Right ventricle myocardium inferior (tissue), 1 donor: ENCODE data around the gene OR5K2. TPM values are rescaled to one million over a fixed set of nuclear protein-coding genes. Genes with fewer than 3 reads are reported as not detected.
A peak's percentile ranks its signal among the peaks of the same experiment; 100 is the strongest.

ENCODE experiments used
- ATAC-seq: fragments of 200-7000 bp; cut with Tn5 transposase; one replicate; pipeline ENCODE4 v1.9.1; 2020; ENCODE audit warnings: mild to moderate bottlenecking, moderate library complexity
- DNase-seq: peaks from one replicate; pipeline ENCODE4 v3.0.0; 2021; ENCODE audit errors: missing footprints
- intact Hi-C: fragments of 100-400 bp; cut with DNase I; formaldehyde crosslinking; loops from one replicate; pipeline ENCODE4 v1.11.0; 2022
- total RNA-seq: library from RNA; stranded (reverse); fragmentation: NEBNext Ultra II Directional; extraction: Animal tissue kit (Norgen Biotek cat#: 25700); gene quantifications from one replicate; pipeline ENCODE4 v1.2.1, GENCODE V29; 2021
- donor health status: DM: no; HTN: yes; CAD: no; lungs with severe emphysema.

Gene OR5K2
- total RNA-seq, 1 donor from 2014 or later: not detected

DNA sequence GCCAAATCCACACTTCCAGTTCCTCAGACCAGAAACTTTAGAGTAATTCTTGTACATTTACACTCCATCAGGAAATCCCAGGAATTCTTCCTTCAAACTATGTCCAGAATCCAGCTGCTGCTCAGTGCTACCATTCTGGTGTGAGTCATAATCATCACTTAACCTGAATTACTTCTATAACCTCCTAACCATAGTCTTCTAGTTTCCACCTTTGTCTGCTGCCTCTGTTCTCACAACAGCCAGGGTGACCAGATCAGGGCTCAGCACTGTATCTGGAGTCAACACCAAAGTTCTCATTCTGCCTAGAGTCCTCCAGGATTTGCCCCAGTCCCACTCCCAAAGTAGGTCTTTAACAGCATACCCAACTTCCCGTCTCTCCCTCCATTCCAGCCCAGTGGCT lies 21.9 kb downstream of the OR5K2 start:
- DNase-seq: no peak
- intact Hi-C loops: no loop called here
- no peak for ATAC-seq

DNA sequence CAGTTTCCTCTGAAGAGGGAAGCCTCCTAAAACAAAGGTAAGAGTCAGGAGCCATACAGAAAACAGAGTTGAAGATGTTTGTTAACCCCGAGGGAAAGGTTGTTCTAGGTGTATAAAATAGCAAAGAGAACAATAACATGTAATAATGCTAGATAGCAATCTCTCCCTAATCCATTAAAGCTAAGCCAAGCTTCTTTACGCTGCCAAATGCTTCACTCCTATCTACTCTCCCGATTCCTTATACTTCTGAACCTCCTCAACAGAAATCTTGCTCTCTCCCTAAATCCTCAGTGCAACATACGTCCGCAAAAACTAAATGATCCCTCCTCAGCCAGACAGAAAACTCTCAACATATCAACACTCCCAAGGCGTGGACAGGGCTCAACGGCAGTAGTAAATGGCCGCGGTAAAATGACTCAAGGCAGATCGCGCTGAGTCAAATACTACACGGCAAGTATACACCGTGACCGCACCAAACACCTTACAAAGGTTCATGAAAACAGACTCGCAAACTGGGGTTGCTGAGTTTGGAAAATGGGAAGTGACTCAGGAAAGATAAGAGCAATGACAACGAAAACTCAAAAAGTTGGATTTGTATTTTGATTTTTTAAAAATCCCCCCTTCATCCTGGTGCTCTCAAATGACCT lies 24.5 kb downstream of the OR5K2 start:
- ATAC-seq (peak; percentile 42), DNase-seq (peak; percentile 72)
- intact Hi-C loops: loop anchor here (2.0 kb wide), 2 partner anchors 71 to 379 kb away; partner anchors contain the start of genes CPOX and DCBLD2

DNA sequence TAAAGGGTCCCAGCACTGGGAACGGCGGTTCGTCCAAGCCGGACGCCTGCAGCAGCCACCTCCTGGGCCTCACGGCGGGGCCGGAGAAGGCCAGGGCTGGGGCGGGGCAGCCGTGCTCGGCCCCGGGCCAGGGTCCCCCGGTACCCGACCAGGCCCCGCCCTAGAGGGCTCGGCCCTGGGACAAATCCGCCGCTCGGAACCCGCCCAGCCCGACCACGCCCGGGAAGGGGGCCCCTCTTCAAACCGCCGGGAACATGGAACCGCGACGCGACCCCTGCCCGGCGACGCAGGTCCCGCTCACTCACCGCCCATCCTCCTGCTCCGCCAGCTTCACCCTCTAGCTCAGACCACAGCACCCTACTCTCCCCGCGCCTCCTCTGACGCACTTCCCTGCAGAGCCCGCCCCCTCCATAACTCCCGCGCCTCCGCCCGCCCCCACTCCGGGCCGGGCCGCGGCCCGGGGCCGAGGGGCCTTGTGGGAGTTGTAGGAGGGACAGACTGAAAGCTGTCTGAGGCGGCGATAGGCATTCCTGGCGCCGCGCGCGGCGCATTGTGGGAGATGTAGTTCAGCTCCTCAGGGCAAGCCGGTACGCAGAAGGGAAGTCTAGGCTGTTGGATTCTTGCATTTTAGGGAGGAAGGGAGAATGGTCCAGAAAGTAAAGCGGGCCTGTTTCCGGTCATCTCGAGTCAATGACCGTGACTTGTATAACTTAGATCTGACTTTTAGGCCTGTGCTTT lies 25.2 kb downstream of the OR5K2 start, which contains the start of gene CLDND1:
CLDND1 (minus strand) TSS at position 359 of the 738 bp plus-strand sequence. CDS start 1,478 bp downstream, outside the sequence.
- intact Hi-C loops: loop anchor here (2.0 kb wide), 2 partner anchors 70 to 378 kb away; partner anchors contain the start of genes CPOX and DCBLD2
- peak; percentile 99 for DNase-seq
- peak; percentile 100 for ATAC-seq

DNA sequence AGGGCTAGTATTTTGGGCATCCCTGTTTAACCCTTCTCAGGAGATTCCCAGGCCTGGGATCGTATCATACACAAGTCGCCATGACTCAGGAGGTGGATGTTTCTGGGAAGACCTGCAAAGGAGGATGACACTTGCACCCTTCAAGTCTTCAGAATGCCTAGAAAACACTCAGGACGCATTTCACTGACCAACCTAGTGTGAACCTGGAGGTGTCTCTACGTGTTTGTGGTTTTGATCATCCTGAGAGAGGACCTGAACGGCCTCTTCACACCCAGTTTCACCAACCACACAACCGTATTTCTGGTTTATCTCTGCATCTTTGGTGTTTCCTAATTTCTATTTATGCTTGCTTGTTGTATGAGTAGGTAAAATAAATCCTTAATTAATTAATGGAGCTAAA lies 28.0 kb downstream of the OR5K2 start:
- intact Hi-C loops: no loop called here
- DNase-seq (no peak), ATAC-seq (no peak)

DNA sequence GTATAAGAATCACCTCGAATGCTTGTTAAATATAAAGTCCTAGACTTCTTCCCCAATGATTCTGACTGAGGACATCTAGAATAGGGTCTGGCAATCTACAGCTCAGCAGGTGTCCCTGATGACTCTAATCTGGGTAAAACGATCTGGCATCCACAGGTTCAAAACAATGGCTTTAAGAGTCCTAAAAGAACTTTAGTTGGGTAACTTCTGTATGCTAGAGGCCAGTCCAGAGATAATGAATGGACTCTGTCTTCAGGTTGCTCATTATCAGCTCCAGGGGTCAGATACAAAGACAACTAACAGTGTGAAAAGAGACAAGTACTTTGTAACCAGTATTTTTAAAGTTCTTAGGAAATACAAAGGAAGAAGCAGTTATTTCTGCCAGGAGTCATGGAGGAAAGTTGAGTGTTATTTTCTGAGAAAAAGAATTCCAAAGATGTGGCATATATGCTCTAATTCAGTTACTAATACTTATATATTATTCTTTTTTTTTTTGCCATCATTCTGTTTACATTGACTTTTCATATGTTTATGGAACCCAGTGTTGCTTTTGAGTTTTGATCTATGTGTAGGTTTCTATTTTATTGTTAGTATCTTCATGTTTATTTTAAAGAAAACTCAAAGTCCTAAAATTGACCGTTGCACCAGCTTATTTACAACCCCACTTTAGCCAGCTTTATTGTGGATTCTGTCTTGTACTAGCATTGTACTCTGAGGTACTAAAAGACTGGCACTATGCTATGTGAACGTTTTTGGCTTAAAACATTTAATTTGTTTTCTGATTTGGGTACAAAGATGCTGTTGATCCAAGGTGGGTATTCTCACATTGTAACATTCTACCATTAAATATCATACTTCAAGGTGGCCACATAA lies 31.2 kb downstream of the OR5K2 start:
- no peak for ATAC-seq
- intact Hi-C loops: no loop called here
- no peak for DNase-seq

DNA sequence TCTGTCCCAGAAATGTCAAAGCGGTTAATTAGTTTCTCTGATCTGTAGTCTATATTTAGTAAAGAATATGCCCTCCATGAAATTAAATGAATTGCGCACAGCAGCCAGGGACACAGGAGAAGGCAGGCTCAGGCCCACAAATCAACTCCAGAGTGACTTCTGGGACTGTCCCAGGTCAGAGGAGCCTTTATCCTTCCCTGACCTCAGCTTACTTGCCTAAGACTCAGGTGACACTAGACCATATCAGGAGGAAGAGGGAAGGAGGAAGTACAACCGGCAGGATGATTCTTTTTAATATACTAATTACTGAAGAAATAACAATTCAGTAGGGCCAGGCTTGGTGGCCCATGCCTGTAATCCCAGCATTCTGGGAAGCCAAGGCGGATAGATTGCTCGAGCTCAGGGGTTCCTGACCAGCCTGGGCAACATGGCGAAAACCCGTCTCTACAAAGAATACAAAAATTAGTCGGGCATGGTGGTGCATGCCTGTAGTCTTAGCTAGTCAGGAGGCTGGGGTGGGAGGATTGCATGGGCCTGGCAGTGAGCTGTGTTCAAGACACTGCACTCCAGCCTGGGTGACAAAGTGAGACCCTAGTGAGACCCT lies 32.5 kb downstream of the OR5K2 start:
- no peak for ATAC-seq
- no peak for DNase-seq
- intact Hi-C loops: no loop called here

DNA sequence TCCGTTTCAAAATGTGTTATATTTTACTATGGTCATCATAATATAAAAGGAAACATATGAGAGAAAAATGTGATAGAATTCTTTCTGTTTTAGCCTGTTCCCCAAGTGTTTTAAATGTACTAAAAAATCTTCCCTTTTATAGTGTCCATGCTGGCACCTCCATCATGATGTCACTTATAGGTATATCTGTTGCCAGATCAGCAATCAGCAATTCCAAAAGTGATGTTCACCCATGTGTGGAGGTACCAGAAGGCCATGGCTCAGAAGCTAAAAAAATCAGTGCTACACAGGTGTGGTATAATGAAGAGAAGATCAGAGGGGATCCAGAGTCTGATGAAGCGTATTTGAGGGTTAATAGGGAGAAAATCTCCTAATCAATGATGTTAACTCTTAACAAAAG lies 33.2 kb downstream of the OR5K2 start:
- ATAC-seq: no peak
- intact Hi-C loops: no loop called here
- no peak for DNase-seq

DNA sequence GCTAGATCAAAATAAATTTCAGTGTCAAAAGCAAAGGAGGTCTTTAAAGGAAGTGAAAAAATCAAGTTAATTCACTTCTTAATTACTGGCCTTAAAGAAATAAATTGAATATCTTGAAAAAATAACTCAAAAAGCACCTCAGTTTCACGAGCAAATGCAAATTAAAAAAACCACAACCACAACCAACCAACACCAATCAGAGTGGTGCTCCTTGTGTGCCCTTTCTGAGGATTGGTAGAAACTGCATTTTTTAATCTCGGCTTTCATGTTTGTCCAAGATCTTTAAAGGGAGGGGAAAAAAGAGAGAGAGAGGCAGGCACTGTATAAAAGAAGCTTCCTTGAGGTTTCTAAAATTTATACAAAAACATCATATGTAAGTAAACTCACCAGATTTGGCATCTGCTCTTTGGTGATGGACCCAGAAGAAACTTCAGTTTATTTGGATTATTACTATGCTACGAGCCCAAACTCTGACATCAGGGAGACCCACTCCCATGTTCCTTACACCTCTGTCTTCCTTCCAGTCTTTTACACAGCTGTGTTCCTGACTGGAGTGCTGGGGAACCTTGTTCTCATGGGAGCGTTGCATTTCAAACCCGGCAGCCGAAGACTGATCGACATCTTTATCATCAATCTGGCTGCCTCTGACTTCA lies 34.3 kb downstream of the OR5K2 start, which contains the start of gene GPR15:
GPR15 (plus strand) TSS at position 357 of the 653 bp plus-strand sequence; CDS start at position 413, 56 bp downstream.
- DNase-seq (no peak), ATAC-seq (no peak)
- intact Hi-C loops: no loop called here

DNA sequence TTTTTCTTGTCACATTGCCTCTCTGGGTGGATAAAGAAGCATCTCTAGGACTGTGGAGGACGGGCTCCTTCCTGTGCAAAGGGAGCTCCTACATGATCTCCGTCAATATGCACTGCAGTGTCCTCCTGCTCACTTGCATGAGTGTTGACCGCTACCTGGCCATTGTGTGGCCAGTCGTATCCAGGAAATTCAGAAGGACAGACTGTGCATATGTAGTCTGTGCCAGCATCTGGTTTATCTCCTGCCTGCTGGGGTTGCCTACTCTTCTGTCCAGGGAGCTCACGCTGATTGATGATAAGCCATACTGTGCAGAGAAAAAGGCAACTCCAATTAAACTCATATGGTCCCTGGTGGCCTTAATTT lies 34.8 kb downstream of the OR5K2 start:
- intact Hi-C loops: no loop called here
- no peak for DNase-seq
- ATAC-seq: no peak

DNA sequence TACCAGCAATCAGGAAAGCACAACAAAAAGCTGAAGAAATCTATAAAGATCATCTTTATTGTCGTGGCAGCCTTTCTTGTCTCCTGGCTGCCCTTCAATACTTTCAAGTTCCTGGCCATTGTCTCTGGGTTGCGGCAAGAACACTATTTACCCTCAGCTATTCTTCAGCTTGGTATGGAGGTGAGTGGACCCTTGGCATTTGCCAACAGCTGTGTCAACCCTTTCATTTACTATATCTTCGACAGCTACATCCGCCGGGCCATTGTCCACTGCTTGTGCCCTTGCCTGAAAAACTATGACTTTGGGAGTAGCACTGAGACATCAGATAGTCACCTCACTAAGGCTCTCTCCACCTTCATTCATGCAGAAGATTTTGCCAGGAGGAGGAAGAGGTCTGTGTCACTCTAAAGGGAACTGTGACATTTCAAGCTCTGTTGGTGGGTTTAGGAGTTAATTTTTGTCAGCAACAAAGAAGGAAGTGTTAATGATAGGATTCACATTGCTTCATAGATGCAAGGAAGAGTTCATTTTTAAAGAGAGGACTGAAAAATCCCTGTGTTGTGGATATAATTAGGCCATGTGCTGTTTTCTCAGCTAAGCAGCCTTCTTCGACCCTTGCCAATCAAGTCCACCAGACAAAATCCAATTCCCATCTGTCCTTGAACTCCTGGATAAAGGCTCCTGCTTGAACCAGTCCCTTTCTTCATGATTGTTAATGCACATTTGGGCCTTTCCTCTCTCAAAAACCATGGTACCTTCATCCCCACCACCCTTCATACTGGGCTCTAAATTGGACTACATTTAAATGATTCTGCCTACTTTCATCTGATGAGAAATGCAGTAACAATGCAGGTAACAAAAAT lies 35.5 kb downstream of the OR5K2 start:
- no peak for DNase-seq
- ATAC-seq: no peak
- intact Hi-C loops: no loop called here

DNA sequence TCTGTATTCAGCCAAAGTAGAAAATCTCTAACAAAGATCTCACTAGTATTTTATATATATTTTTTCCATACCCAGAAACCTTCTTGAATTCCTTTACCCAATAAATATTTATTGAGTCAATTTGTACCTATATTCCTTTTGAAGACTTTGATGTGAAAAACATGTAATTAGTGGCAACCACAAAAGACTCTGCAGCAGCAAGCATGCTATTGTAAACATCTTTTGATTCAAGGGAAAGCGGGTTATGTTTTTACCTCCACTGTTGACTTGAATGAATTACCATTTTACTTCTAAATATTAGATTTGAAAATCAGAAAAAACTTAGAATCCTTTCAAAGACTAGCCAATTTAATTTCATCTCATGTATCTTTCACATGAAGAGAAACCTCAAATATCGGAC lies 36.7 kb downstream of the OR5K2 start:
- intact Hi-C loops: no loop called here
- DNase-seq (no peak), ATAC-seq (no peak)

DNA sequence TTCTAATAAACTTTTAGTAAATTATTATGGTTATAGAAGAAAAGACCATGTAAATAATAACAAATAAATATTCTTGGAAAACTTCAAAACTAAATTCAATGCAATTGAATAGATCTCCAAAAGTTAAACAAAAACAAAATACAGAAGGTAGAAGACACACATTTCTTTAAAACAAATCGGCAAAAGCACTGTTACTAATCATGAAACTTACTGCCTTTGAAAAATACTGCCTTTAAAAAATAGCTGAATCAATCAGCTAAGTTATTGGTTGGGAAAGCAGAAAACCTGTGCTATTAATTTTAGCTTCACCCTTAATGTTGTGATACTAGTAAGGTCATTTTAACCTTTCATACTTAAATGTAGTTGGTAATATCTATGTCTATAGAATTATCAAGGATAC lies 37.3 kb downstream of the OR5K2 start:
- intact Hi-C loops: no loop called here

DNA sequence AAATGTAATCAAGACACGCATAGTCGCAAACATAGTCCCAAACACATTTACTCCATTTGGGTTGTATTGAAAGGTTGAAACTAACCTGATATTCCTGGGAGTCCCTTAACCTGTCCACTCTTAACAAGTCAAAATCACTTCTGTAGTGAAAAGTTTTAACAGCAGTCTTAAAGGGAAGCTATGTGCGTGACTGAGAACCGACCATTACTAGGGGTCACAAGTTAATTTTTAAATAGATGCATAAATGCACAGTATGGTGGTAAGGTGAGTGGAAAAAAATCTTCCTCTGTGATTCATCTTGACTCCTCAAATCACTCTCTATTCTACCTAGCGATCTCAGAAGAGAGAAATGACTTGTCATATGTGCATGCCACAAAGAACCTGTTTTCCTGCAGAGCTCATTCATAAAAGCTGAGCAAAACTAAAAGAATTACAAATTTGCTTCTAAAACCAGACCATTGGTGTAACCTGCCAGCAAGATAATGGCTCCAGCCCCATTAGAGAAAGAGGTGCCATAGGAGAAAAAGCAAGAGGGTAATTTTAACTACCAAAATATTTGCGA lies 39.1 kb downstream of the OR5K2 start:
- intact Hi-C loops: no loop called here
- ATAC-seq (no peak), DNase-seq (no peak)

More for the DNA sequence above, 37.3 kb downstream of the OR5K2 start:
- ATAC-seq (no peak), DNase-seq (no peak)

DNA sequence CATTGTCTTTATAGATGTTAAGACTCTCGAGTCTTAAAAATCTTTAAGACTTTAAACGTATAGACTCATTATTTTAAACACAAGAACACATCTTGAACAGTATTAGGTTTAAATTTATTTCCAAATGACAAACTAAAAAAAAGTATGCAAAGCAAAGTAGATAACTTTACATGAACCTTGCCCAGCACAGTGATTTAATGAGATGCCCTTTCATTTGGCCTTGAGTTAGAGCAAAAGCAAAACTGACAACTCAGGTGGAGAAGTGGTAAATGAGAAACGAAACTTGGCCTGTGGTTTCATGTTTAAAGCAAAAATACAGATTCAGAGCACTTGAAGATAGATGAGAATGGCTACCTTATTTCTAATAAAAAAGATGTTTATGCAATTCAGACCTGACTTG lies 42.9 kb downstream of the OR5K2 start:
- DNase-seq: no peak
- no peak for ATAC-seq
- intact Hi-C loops: no loop called here

DNA sequence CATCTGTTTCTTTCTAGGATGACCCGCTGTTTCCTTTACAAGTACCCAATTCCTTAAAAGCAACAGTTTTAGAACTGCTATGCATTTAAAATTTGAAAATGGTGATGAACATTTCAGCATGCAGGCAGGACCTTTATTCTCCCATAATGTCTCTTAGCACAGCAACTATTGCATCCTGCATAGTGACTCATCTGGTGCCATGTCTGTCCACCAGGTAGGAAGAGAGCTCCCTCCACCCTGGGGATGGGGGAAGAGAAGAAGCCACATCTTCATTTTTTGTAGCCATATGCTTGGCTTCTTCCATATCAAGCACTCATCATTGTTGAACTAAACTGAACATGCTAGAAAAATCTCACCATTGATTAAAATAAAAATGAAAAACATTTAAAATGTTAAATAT lies 44.2 kb downstream of the OR5K2 start:
- ATAC-seq: no peak
- no peak for DNase-seq
- intact Hi-C loops: no loop called here

DNA sequence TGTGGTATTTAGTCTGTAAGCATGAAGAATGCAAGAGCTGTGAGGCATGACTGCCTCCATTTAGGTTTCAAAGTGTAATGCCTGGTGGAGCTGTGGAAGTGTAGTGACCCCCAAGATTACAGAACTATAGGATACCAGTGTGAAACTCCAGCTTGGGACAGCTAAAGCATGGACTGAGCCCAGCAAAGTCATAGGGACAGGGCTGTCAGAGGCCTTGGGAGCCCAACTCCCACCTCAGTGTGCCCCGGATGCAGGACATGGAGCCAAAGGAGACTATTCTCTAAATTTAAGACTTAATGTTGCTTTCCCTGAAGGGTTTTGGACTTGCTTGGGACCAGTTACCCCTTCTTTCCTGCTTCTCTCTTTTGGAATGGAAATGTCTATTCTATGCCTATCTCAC lies 45.1 kb downstream of the OR5K2 start:
- intact Hi-C loops: no loop called here
- DNase-seq (no peak), ATAC-seq (no peak)

DNA sequence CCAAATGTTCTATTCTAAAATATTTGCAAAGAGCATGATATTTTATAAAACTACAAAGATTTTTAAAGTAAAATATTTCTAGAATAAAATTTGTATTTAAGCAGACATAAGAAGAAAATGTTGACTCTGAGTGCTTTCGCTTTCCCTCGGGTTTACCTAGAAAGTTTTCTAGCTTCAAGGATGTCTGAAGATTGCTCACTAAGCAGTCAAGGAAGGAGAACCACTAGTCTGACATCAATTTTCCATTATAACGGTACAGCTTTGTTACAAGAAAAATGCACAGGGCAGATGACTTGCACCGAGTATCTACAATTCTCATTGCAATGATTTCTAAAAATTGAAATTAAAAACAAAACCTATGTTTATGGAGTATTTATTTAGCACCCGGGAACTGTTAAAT lies 48.5 kb downstream of the OR5K2 start:
- no peak for DNase-seq
- no peak for ATAC-seq
- intact Hi-C loops: no loop called here
